ENCODE data around the gene BCL7A. TPM values are rescaled to one million over a fixed set of nuclear protein-coding genes. Genes with fewer than 3 reads are reported as not detected.

The BCL7A gene
- total and polyA plus RNA-seq, 9 of the 15 experiments (the other 6 are each of a cell fraction or from before 2014, with no cell fraction given) = 0.25 to 21.9 (median 14.9) TPM

GRCh38 chr12:122086641-122087285, 65.1 kb downstream of the BCL7A start:
- peak overlapping the region; percentile 12; the same call in 1 of the 3 replicates for H3K27ac ChIP-seq (ENCODE audit: extremely low read depth, low read depth, low read length)
- no peak for TF ChIP-seq ZNF23 (CRISPR knock-in tag; IDR thresholded peaks at IDR 0.05)
- TF ChIP-seq SAP30 (IDR thresholded peaks at IDR 0.05; ENCODE audit: borderline replicate concordance, insufficient read depth, low read depth, low read length, poor library complexity, severe bottlenecking) = no peak
- peak; percentile 42; the same call in 1 of the 2 replicates for TF ChIP-seq RBFOX2 (IDR thresholded peaks at IDR 0.05; ENCODE audit: low read depth, low read length)
- peak; percentile 36 for TF ChIP-seq POLR2G (IDR thresholded peaks at IDR 0.05; ENCODE audit: low read depth, low read length)
- TF ChIP-seq WHSC1 (IDR thresholded peaks at IDR 0.05; ENCODE audit: low read length) = peak; percentile 32
- no peak for TF ChIP-seq ZNF644 (tag; IDR thresholded peaks at IDR 0.05; ENCODE audit: low read depth)
- no peak for TF ChIP-seq GABPA (tag; conservative IDR thresholded peaks at IDR 0.05; ENCODE audit: low read depth)
- 84% methylated on average over 17 of the region's 18 CpGs for WGBS (ENCODE audit: insufficient coverage, low coverage, missing lambda C conversion rate)
- FAIRE-seq (no peak), ATAC-seq (no peak), DNase-seq (ENCODE audit: extremely low read depth in 1 of 4, low spot score in 3 of 4) (no peak)
- peaks cover 2% of the 10 kb centered on the region for H3K9me1 ChIP-seq (ENCODE audit: control insufficient read depth, insufficient read depth, low read length)
- H3K4me1 ChIP-seq (replicated peaks in 1 of 2; ENCODE audit: control insufficient read depth in 2 of 2, insufficient read depth in 2 of 2, low read length in 2 of 2) = peaks cover 33 to 79% of the 10 kb centered on the region in 2 experiments; a peak in 4 of 5 replicates
- POLR2A ChIA-PET = interaction anchor here (0.7 to 6.8 kb wide), 8 partner anchors 6 to 385 kb away, joined by 3 to 75 read pairs (median 4); partner anchors contain the start of gene MLXIP
- intact Hi-C loops (cut with micrococcal nuclease) (no loop called here), in situ Hi-C loops (cut with MboI) (no loop called here)
- H3K36me3 ChIP-seq (ENCODE audit: control insufficient read depth, insufficient read depth, low read length) = peaks cover 90% of the 10 kb centered on the region
- H4K20me1 ChIP-seq (replicated peaks; ENCODE audit: control insufficient read depth, insufficient read depth, low read length) = peaks cover 14% of the 10 kb centered on the region; the same call in 1 of the 2 replicates
- H2AFZ ChIP-seq (ENCODE audit: low read depth, low read length) = no peak overlapping the region
- BruUV-seq (replicated peaks) = no TSS peak
- H3K27me3 ChIP-seq (ENCODE audit: control insufficient read depth in 2 of 2, insufficient read depth in 2 of 2, low read length in 2 of 2) = no peaks in the 10 kb centered on the region
- peak overlapping the region; percentile 9 to 76; a peak in 3 of 4 replicates for H3K9ac ChIP-seq (ENCODE audit: insufficient read depth in 1 of 2, low read depth in 2 of 2, low read length in 2 of 2)
- CTCF ChIA-PET (ENCODE audit: low intra/inter-chr PET ratio) = no interaction called here
- no peak overlapping the region for H3K4me3 ChIP-seq
- no peak overlapping the region; the same call in 1 of the 2 replicates for H3K4me2 ChIP-seq (ENCODE audit: insufficient read depth, low read length)
- no peaks in the 10 kb centered on the region for H3K9me3 ChIP-seq (replicated peaks; ENCODE audit: control insufficient read depth, insufficient read depth, low read depth, low read length)
- H3K79me2 ChIP-seq (ENCODE audit: control insufficient read depth, insufficient read depth, low read length) = peaks cover 100% of the 10 kb centered on the region
